GOT3 (cell line): ENCODE results near the gene B3GALT6.
"Not testable (repeated sequence)": the region's sequence is repeated elsewhere in the genome, so short reads cannot be mapped to it uniquely, and the experiment has no call there.

ENCODE experiments used
- DNase-seq: peaks from one replicate; lab custom pipeline; 2025; ENCODE audit warnings: mixed read lengths; lab: John Stamatoyannopoulos, UW

The B3GALT6 gene

GRCh38 chr1:1232208-1232795 is at the start of gene B3GALT6:
Gene B3GALT6 (plus strand): TSS chr1:1232237. CDS start chr1:1232279, 42 bp downstream.
- DNase-seq, result no peak

- DNase-seq, result no peak
Measured at GRCh38 chr1:1182491-1183220, 49.4 kb upstream of the B3GALT6 start.

- no peak for DNase-seq
Measured at GRCh38 chr1:1183221-1183747, 48.8 kb upstream of the B3GALT6 start.

GRCh38 chr1:1183833-1184775 is 47.9 kb upstream of the B3GALT6 start:
- DNase-seq, result no peak

- no peak for DNase-seq
Measured at GRCh38 chr1:1185101-1185765, 46.8 kb upstream of the B3GALT6 start.

GRCh38 chr1:1187938-1188337 is 44.1 kb upstream of the B3GALT6 start:
- DNase-seq, result no peak

GRCh38 chr1:1189111-1189510 is 42.9 kb upstream of the B3GALT6 start:
- DNase-seq, result no peak

GRCh38 chr1:1191734-1192133 is 40.3 kb upstream of the B3GALT6 start:
- no peak for DNase-seq

GRCh38 chr1:1194723-1195122 is 37.3 kb upstream of the B3GALT6 start:
- no peak for DNase-seq

GRCh38 chr1:1195726-1196125 is 36.3 kb upstream of the B3GALT6 start:
- DNase-seq, result not testable (repeated sequence)

GRCh38 chr1:1196431-1197187 is 35.4 kb upstream of the B3GALT6 start:
- no peak for DNase-seq

GRCh38 chr1:1197188-1197500 is 34.9 kb upstream of the B3GALT6 start:
- no peak for DNase-seq

GRCh38 chr1:1197551-1198422 is 34.2 kb upstream of the B3GALT6 start:
- no peak for DNase-seq

GRCh38 chr1:1198423-1199140 is 33.5 kb upstream of the B3GALT6 start:
- DNase-seq, result no peak

GRCh38 chr1:1199141-1199960 is 32.7 kb upstream of the B3GALT6 start:
- no peak for DNase-seq

- DNase-seq, result no peak
Measured at GRCh38 chr1:1199961-1200875, 31.8 kb upstream of the B3GALT6 start.
